Stimulated activated CD4-positive, alpha-beta T cell treated with anti-CD3 and anti-CD28 coated beads, TNF-alpha, amount 100 ng/mL, for 4 hours (primary cell): ENCODE measurements around the gene SLC35A5.

Experiments used
- DNase-seq, 3 experiments: peaks; one replicate each; pipeline ENCODE4 v3.0.0-alpha.2; 2020; ENCODE audit warnings: low read depth in 3 of 3

The SLC35A5 gene

GRCh38 chr3:112623717-112624116 is 61.9 kb downstream of the SLC35A5 start:
- no peak for DNase-seq

DNA sequence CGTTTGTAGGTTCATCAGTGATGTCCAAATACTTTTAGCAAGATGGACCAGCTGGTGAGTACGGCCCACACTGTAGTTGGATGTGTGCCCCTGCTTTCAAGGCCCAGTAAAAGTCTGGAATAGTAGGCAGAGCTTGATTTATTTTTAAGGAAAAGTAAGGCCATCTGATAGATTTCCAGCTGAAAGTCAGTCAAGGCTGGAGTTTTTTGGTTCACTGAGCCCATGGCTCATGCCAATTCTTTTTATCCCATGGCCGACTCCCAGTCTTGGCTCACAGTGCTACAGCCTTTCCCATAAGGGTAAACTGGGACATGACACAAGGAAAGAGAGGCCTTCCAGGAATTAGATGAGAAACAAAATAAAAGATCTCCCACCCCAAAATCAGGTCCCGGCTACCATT is 65.6 kb downstream of the SLC35A5 start:
- no peak for DNase-seq

GRCh38 chr3:112627919-112628466 is 66.1 kb downstream of the SLC35A5 start:
- no peak for DNase-seq

DNA sequence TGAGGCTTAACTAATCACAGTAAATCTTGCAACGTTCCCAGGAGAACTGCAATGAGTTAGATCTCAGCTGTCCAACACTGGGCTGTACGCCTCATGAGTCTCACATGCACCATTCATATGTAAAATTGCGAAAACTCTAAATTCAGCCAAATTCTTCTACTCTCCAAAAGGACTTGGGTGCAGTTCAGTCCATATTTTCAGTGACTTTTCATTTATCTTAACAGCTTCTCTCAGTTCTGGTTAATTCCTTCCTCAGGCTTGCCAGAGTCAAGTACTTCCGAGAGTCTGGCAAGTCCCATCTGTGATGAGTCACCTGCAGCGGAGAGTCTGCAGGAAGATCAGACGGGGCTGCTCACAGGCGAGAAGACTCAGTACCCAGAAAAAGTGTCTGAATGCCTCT is 67.6 kb downstream of the SLC35A5 start:
- no peak for DNase-seq

DNA sequence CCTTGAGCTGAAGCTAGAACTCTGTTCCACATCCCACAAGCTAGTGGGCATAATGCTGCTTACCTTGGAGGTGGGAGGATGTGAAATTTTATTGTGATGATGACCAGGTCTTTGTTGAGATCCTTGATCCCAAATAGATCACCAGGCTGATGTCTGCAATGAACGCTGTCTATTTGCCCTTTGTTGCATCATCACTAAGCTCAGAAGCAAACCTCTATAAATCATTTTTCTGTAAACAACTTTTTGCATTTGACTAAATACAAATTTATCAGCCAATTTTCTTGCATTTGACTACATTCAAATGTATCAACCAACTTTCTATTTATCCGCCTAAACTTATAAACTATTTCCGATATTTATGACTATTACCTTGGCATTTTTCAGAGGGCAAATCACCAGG is 69.4 kb downstream of the SLC35A5 start:
- DNase-seq = no peak

- no peak for DNase-seq
Observed at GRCh38 chr3:112632596-112632995, 70.8 kb downstream of the SLC35A5 start.

DNA sequence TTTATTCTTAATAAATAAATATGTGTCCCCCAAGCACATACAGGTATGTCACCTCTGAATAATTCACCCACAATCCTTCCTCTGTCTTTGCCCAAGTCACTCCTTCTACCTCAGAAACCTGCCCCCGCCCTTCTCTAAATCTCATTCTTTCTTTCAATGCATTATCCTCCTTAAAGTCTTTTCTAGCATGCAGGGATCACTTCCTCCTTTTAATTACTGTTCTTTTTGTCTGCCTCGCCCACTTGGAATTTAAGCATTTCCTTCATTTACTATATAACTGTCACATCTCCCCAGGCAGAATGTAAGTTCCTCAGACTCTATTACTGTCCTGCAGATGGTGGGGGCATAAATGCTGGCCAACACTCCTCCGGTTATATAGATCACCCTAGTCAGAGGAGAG is 71.3 kb downstream of the SLC35A5 start:
- no peak for DNase-seq

DNA sequence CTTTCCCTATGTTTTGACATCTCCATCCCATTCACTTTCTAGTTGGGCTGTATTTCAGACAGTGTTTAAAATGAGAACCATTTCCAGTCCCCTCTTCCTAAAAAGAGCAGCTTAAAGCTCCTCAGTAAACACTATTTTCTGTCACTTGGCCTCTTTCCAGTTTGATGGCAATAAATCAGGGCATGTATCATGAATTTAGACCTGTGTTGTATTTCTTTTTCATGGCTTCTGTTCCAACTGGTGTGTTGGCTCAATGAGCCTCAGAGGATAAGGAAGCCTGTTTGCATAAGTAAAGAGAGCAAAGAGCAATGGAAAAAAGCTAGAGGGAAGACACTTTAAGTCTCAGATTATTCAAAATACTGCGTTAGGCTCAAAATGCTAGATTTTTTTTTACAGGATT is 71.9 kb downstream of the SLC35A5 start:
- DNase-seq = no peak

GRCh38 chr3:112634786-112635541 is 73.1 kb downstream of the SLC35A5 start:
- DNase-seq = no peak
